SU-DHL-6 (cell line): ENCODE results near the gene WDR7.

Experiments
- H2AFZ ChIP-seq: fragments of 200-600 bp; sonication (generic); 2 replicates; pipeline ENCODE4 v1.6.1; 2014; ENCODE audit warnings: low read depth, mild to moderate bottlenecking, moderate library complexity, mixed read lengths, antibody characterized with exemption, low read length; ENCODE audit not compliant: severe bottlenecking
- H3F3A ChIP-seq: fragments of 200-600 bp; shearing (Covaris generic); 2 replicates; pipeline ENCODE4 v1.6.0; 2016; ENCODE audit warnings: antibody characterized with exemption, mild to moderate bottlenecking; ENCODE audit not compliant: insufficient read depth
- H3K27ac ChIP-seq: fragments of 200-600 bp; sonication (generic); 2 replicates; pipeline ENCODE4 v1.5.1; 2016; ENCODE audit warnings: low read depth, mild to moderate bottlenecking, low read length, moderate library complexity, mixed read lengths
- H3K27me3 ChIP-seq: fragments of 200-600 bp; sonication (generic), shearing (Covaris generic); 2 replicates; pipeline ENCODE4 v1.6.0; 2014; ENCODE audit warnings: mild to moderate bottlenecking, low read length
- H3K36me3 ChIP-seq: fragments of 200-600 bp; sonication (generic); 2 replicates; pipeline ENCODE4 v1.6.1; 2014; ENCODE audit warnings: mild to moderate bottlenecking, low read length, mixed read lengths
- H3K4me2 ChIP-seq: fragments of 300-600, 200-600 bp; shearing (Covaris generic), sonication (generic); 2 replicates; pipeline ENCODE4 v1.6.0; 2014; ENCODE audit warnings: low read length, low read depth, mild to moderate bottlenecking; ENCODE audit not compliant: poor library complexity, severe bottlenecking
- H3K4me3 ChIP-seq: fragments of 200-600 bp; sonication (generic); 2 replicates; pipeline ENCODE4 v1.5.1; 2014; ENCODE audit warnings: antibody characterized with exemption, low read length, mild to moderate bottlenecking, mixed read lengths; ENCODE audit not compliant: insufficient read depth, poor library complexity, severe bottlenecking
- H3K79me2 ChIP-seq: fragments of 200-600 bp; sonication (generic); 2 replicates; pipeline ENCODE4 v1.6.1; 2014; ENCODE audit warnings: mild to moderate bottlenecking, low read length, moderate library complexity; ENCODE audit not compliant: insufficient read depth
- H3K9ac ChIP-seq: fragments of 200-600 bp; sonication (generic); 2 replicates; pipeline ENCODE4 v1.7.0; 2014; ENCODE audit warnings: mild to moderate bottlenecking, low read length
- H3K9me2 ChIP-seq: fragments of 200-600 bp; sonication (generic); replicated peaks from 2 replicates; pipeline ENCODE4 v1.6.1; 2014; ENCODE audit warnings: low read length; ENCODE audit not compliant: insufficient read depth
- H3K9me3 ChIP-seq: fragments of 200-600 bp; sonication (generic); 2 replicates; pipeline ENCODE4 v1.6.1; 2014; ENCODE audit warnings: low read length, mixed read lengths; ENCODE audit not compliant: insufficient read depth
- H4K20me1 ChIP-seq: fragments of 200-600 bp; sonication (generic); 2 replicates; pipeline ENCODE4 v1.6.1; 2014; ENCODE audit warnings: low read depth, mild to moderate bottlenecking, antibody characterized with exemption, low read length, moderate library complexity, mixed read lengths
- EZH2phosphoT487 ChIP-seq: fragments of 200-600 bp; sonication (generic), shearing (Covaris generic); conservative IDR thresholded peaks from 2 replicates; pipeline ENCODE4 v1.6.1; 2018; ENCODE audit warnings: mild to moderate bottlenecking, antibody characterized with exemption, low read length, moderate library complexity, mixed read lengths
- TF ChIP-seq, protein P1 (sequence below): fragments of 200-600 bp; sonication (generic); IDR thresholded peaks from one replicate; pipeline ENCODE4 v1.5.1; 2017; ENCODE audit warnings: antibody characterized with exemption, mild to moderate bottlenecking, low read length, moderate library complexity; ENCODE audit not compliant: insufficient read depth, poor library complexity, severe bottlenecking

The WDR7 gene

DNA sequence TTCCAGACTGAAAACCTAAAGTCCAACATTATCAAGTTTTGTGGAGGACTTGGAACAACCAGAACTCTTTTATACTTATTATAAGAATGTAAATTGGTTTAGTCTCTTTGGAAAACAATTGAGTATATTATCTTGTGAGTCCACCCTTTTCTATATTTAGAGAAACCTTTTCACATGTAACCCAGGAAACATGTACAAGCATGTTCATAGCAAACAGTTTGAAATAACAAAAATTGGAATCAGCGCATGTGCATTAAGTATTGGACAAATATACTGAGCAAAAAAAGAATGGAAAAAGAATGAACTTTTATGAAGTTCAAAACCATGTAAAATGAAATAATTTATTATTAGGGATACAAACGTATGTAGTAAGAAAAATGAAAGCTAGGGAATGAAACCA is 246.0 kb downstream of the WDR7 start:
- H3K4me3 ChIP-seq = no peak overlapping the region
- H4K20me1 ChIP-seq = peaks cover 4% of the 10 kb centered on the region; the same call in 1 of the 2 replicates
- H3K4me2 ChIP-seq = no peak overlapping the region
- H3K9ac ChIP-seq = no peak overlapping the region
- no peaks in the 10 kb centered on the region for H3K9me2 ChIP-seq
- no peaks in the 10 kb centered on the region for H3F3A ChIP-seq
- no peak overlapping the region for H3K27ac ChIP-seq
- H3K27me3 ChIP-seq = no peaks in the 10 kb centered on the region
- no peaks in the 10 kb centered on the region for H3K79me2 ChIP-seq
- H3K36me3 ChIP-seq = no peaks in the 10 kb centered on the region
- no peak overlapping the region for H2AFZ ChIP-seq
- no peaks in the 10 kb centered on the region for H3K9me3 ChIP-seq
- TF ChIP-seq EZH2phosphoT487 = no peak
- TF ChIP-seq, protein P1, sequence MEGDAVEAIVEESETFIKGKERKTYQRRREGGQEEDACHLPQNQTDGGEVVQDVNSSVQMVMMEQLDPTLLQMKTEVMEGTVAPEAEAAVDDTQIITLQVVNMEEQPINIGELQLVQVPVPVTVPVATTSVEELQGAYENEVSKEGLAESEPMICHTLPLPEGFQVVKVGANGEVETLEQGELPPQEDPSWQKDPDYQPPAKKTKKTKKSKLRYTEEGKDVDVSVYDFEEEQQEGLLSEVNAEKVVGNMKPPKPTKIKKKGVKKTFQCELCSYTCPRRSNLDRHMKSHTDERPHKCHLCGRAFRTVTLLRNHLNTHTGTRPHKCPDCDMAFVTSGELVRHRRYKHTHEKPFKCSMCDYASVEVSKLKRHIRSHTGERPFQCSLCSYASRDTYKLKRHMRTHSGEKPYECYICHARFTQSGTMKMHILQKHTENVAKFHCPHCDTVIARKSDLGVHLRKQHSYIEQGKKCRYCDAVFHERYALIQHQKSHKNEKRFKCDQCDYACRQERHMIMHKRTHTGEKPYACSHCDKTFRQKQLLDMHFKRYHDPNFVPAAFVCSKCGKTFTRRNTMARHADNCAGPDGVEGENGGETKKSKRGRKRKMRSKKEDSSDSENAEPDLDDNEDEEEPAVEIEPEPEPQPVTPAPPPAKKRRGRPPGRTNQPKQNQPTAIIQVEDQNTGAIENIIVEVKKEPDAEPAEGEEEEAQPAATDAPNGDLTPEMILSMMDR = no peak

DNA sequence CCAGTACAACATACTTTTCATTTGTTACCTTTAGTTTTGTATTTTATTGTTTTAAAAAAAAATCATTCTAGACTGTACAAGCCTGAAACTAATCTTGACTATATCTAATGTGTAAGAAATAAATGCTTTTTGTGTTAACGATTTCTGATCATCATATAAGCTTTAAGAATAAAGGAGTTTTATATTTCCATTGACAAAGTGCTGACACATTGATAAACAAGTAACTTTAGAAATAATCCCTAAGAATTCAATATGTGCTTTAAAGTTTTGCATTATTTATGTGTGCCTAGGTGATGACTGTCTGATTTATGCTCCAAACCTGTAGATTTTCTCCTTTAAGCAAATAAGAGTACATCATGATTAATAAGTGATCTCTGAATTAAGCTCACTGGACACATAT is 248.5 kb downstream of the WDR7 start:
- H3K9me2 ChIP-seq = no peaks in the 10 kb centered on the region

DNA sequence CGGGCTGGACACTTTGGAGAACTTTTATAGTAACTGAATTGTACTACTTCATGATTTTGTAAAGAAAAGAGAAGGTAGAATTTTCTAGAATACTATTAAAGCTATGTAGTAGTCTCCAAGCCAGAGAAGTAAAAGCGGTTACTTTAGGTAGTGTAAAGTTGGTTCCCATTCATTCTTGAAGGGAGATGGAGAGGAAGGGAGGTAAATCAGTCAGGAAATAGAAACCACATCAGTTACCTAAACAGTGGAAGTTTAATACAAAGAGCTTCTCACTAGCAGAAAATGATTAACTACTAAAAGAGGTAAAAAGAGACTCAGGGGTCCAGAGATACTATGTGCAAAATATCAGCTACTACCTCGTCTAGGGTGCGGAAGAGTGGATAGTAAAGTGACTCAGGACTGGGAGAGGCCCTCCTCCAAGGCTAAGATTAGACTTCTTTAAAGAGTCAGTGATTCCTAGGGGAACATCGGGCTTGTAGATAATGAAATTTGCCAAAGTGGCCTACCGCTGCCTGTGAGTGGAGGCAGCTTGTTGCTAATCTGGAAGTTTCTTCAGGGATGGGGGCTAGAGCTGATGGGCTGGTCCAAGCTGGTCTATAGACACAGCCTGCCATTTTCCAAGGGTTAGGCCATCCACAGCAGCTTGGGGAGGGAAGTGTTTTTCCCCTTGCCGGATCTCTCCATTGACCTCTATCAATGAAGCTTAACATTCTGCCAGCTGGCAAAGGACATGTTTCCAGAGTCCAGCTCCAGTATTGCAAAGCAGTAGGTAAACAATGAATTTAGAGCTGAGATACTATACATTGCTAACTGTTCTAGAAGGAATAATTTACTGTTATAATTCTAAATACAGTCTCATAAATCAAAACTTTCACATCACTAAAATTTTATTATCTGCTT is 249.3 kb downstream of the WDR7 start:
- no peak for TF ChIP-seq EZH2phosphoT487
- TF ChIP-seq, protein P1 = no peak
- Histone ChIP-seq H3K4me3 (no peak overlapping the region), H2AFZ (no peak overlapping the region), H3K9ac (no peak overlapping the region), H3K9me2 (no peaks in the 10 kb centered on the region), H3F3A (no peaks in the 10 kb centered on the region), H3K27me3 (no peaks in the 10 kb centered on the region), H3K4me2 (no peak overlapping the region), H3K9me3 (no peaks in the 10 kb centered on the region), H3K79me2 (no peaks in the 10 kb centered on the region), H3K27ac (no peak overlapping the region), H4K20me1 (peaks cover 4% of the 10 kb centered on the region; the same call in 1 of the 2 replicates), H3K36me3 (no peaks in the 10 kb centered on the region)

More for the DNA sequence above, 248.5 kb downstream of the WDR7 start:
- H3F3A ChIP-seq = no peaks in the 10 kb centered on the region
- H3K4me2 ChIP-seq = no peak overlapping the region
- TF ChIP-seq EZH2phosphoT487 = no peak
- TF ChIP-seq, protein P1 = no peak
- H4K20me1 ChIP-seq = peaks cover 4% of the 10 kb centered on the region; the same call in 1 of the 2 replicates
- H3K79me2 ChIP-seq = no peaks in the 10 kb centered on the region
- no peak overlapping the region for H3K4me3 ChIP-seq
- no peaks in the 10 kb centered on the region for H3K9me3 ChIP-seq
- no peak overlapping the region for H3K27ac ChIP-seq
- H3K36me3 ChIP-seq = no peaks in the 10 kb centered on the region
- no peak overlapping the region for H3K9ac ChIP-seq
- no peak overlapping the region for H2AFZ ChIP-seq
- no peaks in the 10 kb centered on the region for H3K27me3 ChIP-seq
